SH-SY5Y (cell line): ENCODE data around the gene EIF2S2.

Experiments
- GATA2 ChIP-seq: IDR thresholded peaks from 2 replicates; pipeline ENCODE4 v1.6.1; 2011; ENCODE audit warnings: mild to moderate bottlenecking, low read depth, low read length
- GATA3 ChIP-seq: IDR thresholded peaks from 2 replicates; pipeline ENCODE4 v1.6.1; 2011; ENCODE audit warnings: low read depth, mild to moderate bottlenecking, low read length, moderate library complexity

The EIF2S2 gene

GRCh38 chr20:34042262-34042661, 69.8 kb downstream of the EIF2S2 start:
- TF ChIP-seq GATA3: no peak

- no peak for TF ChIP-seq GATA2
- TF ChIP-seq GATA3: no peak
These were observed 70.8 kb downstream of the EIF2S2 start for GRCh38 chr20:34041226-34041625.

GRCh38 chr20:34040300-34040995, 71.6 kb downstream of the EIF2S2 start:
- TF ChIP-seq GATA3 (no peak), GATA2 (no peak)
